Measurements from ENCODE around the gene PLA2G4A. TPM values are rescaled to one million over a fixed set of nuclear protein-coding genes. Genes with fewer than 3 reads are reported as not detected.

Gene PLA2G4A
- 11.0 TPM for total RNA-seq

- DNase-seq (ENCODE audit: low spot score): peak; percentile 58
Observed at GRCh38 chr1:186828611-186829454, at the start of gene PLA2G4A. Gene PLA2G4A (plus strand): TSS chr1:186828949. CDS start chr1:186854355, 25,406 bp downstream.

- DNase-seq (ENCODE audit: low spot score): no peak
Observed at GRCh38 chr1:186780076-186780475, 48.7 kb upstream of the PLA2G4A start.

- DNase-seq (ENCODE audit: low spot score): no peak
Observed at GRCh38 chr1:186781730-186782129, 47.0 kb upstream of the PLA2G4A start.

GRCh38 chr1:186782791-186783190 is 46.0 kb upstream of the PLA2G4A start:
- no peak for DNase-seq (ENCODE audit: low spot score)

- no peak for DNase-seq (ENCODE audit: low spot score)
Observed at GRCh38 chr1:186783193-186783592, 45.6 kb upstream of the PLA2G4A start.

GRCh38 chr1:186785503-186785902 is 43.2 kb upstream of the PLA2G4A start:
- DNase-seq (ENCODE audit: low spot score): no peak

- no peak for DNase-seq (ENCODE audit: low spot score)
Observed at GRCh38 chr1:186790101-186790500, 38.6 kb upstream of the PLA2G4A start.

- no peak for DNase-seq (ENCODE audit: low spot score)
Observed at GRCh38 chr1:186792870-186793581, 35.7 kb upstream of the PLA2G4A start.

GRCh38 chr1:186793582-186793927 is 35.2 kb upstream of the PLA2G4A start:
- DNase-seq (ENCODE audit: low spot score): no peak

- no peak for DNase-seq (ENCODE audit: low spot score)
Observed at GRCh38 chr1:186798960-186799688, 29.6 kb upstream of the PLA2G4A start.

- DNase-seq (ENCODE audit: low spot score): no peak
Observed at GRCh38 chr1:186799689-186800054, 29.1 kb upstream of the PLA2G4A start.

- no peak for DNase-seq (ENCODE audit: low spot score)
Observed at GRCh38 chr1:186802388-186802787, 26.4 kb upstream of the PLA2G4A start.

GRCh38 chr1:186804679-186805078 is 24.1 kb upstream of the PLA2G4A start:
- no peak for DNase-seq (ENCODE audit: low spot score)

- DNase-seq (ENCODE audit: low spot score): no peak
Observed at GRCh38 chr1:186806477-186806876, 22.3 kb upstream of the PLA2G4A start.

GRCh38 chr1:186807163-186807562 is 21.6 kb upstream of the PLA2G4A start:
- DNase-seq (ENCODE audit: low spot score): no peak

- DNase-seq (ENCODE audit: low spot score): no peak
Observed at GRCh38 chr1:186811892-186812291, 16.9 kb upstream of the PLA2G4A start.

GRCh38 chr1:186812570-186812969 is 16.2 kb upstream of the PLA2G4A start:
- DNase-seq (ENCODE audit: low spot score): no peak

- no peak for DNase-seq (ENCODE audit: low spot score)
Observed at GRCh38 chr1:186813420-186813819, 15.3 kb upstream of the PLA2G4A start.

- DNase-seq (ENCODE audit: low spot score): no peak
Observed at GRCh38 chr1:186819126-186819525, 9.6 kb upstream of the PLA2G4A start.

- no peak for DNase-seq (ENCODE audit: low spot score)
Observed at GRCh38 chr1:186819563-186819962, 9.2 kb upstream of the PLA2G4A start.

- DNase-seq (ENCODE audit: low spot score): no peak
Observed at GRCh38 chr1:186829686-186830587, 1.2 kb downstream of the PLA2G4A start.

GRCh38 chr1:186831168-186831567 is 2.4 kb downstream of the PLA2G4A start:
- DNase-seq (ENCODE audit: low spot score): no peak
